HG03060 (cell line): Measurements from ENCODE around the gene SLC6A13.

Source experiments
- ATAC-seq: cut with Tn5 transposase; IDR thresholded peaks from one replicate; pipeline ENCODE4 v1.9.1; 2021; ENCODE audit warnings: low read depth, moderate number of reproducible peaks; ENCODE audit not compliant: unreplicated experiment

The SLC6A13 gene

GRCh38 chr12:184811-185575 is 77.6 kb downstream of the SLC6A13 start:
- no peak for ATAC-seq

GRCh38 chr12:182381-182892 is 80.2 kb downstream of the SLC6A13 start:
- no peak for ATAC-seq

GRCh38 chr12:181921-182320 is 80.7 kb downstream of the SLC6A13 start:
- no peak for ATAC-seq

GRCh38 chr12:180445-180844 is 82.2 kb downstream of the SLC6A13 start:
- no peak for ATAC-seq

- ATAC-seq = no peak
Observed at GRCh38 chr12:179885-180284, 82.8 kb downstream of the SLC6A13 start.

- no peak for ATAC-seq
Observed at GRCh38 chr12:179131-179884, 83.3 kb downstream of the SLC6A13 start.

- ATAC-seq = no peak
Observed at GRCh38 chr12:178829-179109, 83.9 kb downstream of the SLC6A13 start.

GRCh38 chr12:177980-178828 is 84.4 kb downstream of the SLC6A13 start:
- no peak for ATAC-seq

GRCh38 chr12:177336-177979 is 85.2 kb downstream of the SLC6A13 start:
- no peak for ATAC-seq

- ATAC-seq = no peak
Observed at GRCh38 chr12:176321-177181, 86.1 kb downstream of the SLC6A13 start.

- no peak for ATAC-seq
Observed at GRCh38 chr12:175759-176158, 86.9 kb downstream of the SLC6A13 start.

GRCh38 chr12:175250-175649 is 87.4 kb downstream of the SLC6A13 start:
- ATAC-seq = no peak

GRCh38 chr12:174596-174995 is 88.0 kb downstream of the SLC6A13 start:
- no peak for ATAC-seq

GRCh38 chr12:174124-174523 is 88.5 kb downstream of the SLC6A13 start:
- ATAC-seq = no peak

- ATAC-seq = no peak
Observed at GRCh38 chr12:172732-173161, 89.9 kb downstream of the SLC6A13 start.

GRCh38 chr12:171743-172676 is 90.6 kb downstream of the SLC6A13 start:
- ATAC-seq = no peak

GRCh38 chr12:171276-171675 is 91.4 kb downstream of the SLC6A13 start:
- no peak for ATAC-seq
